HG02938 (cell line): Measurements from ENCODE around the gene PLA2G3.

ENCODE experiments used
- ATAC-seq: cut with Tn5 transposase; IDR thresholded peaks from one replicate; pipeline ENCODE4 v1.9.1; 2021; ENCODE audit warnings: mild to moderate bottlenecking, moderate library complexity; ENCODE audit not compliant: unreplicated experiment

PLA2G3 gene

GRCh38 chr22:31148488-31148887 lies 8.2 kb upstream of the PLA2G3 start:
- no peak for ATAC-seq

GRCh38 chr22:31144223-31144622 lies 3.9 kb upstream of the PLA2G3 start:
- no peak for ATAC-seq

GRCh38 chr22:31143537-31143936 lies 3.2 kb upstream of the PLA2G3 start:
- no peak for ATAC-seq

DNA sequence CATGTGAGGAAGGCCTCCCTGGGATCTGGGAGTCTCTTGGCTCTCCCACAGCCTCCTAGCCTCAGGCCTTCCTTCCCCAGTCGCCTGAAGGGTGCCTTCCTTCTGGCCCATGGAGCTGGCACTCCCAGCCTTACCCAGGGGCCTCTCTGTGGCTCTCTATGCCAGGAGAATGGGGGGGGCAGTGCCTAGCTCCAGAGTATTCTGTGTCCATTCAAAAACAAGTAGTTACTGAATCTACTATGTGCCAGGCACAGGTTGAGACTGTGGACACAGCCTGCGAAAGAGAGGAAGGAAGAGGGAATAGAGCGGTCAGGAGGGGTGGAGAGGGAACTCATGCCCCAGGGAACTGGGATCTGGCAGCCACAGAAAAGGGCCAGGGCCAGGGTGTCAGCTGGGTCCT lies 2.7 kb upstream of the PLA2G3 start:
- ATAC-seq = no peak

DNA sequence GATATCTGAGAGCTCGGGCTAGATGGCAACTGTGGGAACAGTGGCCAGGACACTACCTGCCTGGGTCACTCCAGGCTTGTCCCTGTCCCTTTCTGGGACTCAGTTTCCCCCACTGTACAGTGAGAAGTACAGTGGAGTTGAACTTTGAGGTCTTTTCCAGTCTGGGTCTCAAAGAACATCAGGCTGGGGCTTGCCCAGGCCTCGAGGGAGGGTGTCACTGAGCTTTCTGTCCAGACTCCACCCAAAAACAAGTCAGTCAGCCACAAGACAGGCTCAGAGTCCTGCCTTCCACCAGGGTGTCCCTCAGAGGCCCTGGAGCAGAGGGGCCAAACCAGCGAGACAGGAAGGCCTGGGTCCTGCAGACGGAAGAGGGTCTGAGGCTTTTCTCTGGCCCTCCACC lies 2.0 kb upstream of the PLA2G3 start:
- ATAC-seq = no peak

GRCh38 chr22:31141551-31141950 lies 1.2 kb upstream of the PLA2G3 start:
- no peak for ATAC-seq

- ATAC-seq = no peak
Measured at GRCh38 chr22:31140746-31141145, 438 bp upstream of the PLA2G3 start.

DNA sequence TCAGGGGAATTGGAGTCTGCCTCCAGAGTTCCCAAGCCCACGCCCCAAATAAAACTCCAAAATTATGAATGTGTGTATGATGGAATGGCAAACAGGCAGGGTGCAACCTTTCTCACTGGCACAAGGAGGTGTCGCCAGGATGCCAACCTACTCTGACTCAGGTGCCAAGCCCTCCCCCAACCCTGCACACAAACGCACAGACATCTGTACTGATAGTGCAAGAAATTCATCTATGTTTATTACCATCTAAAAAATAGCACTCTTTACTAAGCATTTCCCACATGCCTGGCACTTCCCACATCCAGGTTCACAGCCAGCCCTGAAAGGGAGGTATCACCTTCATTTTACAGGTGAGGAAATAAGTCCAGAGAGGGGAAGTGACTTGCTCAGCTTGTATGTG lies 1.2 kb downstream of the PLA2G3 start:
- no peak for ATAC-seq

GRCh38 chr22:31138126-31138525 lies 2.2 kb downstream of the PLA2G3 start:
- no peak for ATAC-seq

DNA sequence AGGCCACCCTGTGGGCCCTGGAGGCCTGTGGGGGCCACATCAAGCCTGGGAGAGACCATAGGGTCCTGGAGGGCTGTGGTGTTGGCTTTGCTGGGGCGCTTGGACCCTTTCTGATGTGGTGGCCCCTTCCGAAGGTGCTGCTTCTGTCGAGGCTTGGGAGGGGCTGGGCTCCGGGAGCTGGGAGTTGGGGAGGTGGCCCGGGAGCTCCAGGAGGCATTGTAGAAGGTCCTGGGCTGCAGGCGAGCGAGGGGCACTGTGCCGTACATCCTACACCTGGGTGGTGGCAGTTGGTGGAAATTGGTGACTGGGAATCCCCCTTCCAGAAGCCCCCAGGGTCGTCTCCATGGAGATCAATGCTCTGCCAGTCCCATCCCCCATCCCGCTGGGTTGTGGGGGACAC lies 2.6 kb downstream of the PLA2G3 start:
- no peak for ATAC-seq

DNA sequence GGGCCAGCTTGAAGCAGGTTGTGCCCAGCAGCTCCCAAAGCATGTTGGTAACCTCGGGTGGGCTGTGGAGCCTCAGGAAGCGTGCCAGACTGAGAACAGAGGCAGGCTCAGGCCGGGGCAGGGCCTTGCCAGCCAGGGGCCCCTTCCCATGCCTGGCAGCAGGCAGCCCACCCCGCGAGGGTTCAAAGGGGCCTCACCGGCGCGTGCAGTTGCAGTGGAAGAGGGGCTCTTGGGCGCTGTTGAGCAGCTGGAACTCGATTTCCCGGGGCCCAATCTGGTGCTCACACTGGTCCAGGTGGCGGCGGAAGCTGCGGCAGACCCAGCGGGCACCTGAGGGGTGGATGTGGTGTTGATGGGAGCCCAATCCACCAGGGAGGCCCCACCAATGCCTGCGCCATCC lies 3.6 kb downstream of the PLA2G3 start:
- ATAC-seq = no peak

- no peak for ATAC-seq
Measured at GRCh38 chr22:31136155-31136554, 4.2 kb downstream of the PLA2G3 start.

GRCh38 chr22:31135706-31136105 lies 4.6 kb downstream of the PLA2G3 start:
- ATAC-seq = no peak

- ATAC-seq = no peak
Measured at GRCh38 chr22:31134688-31135087, 5.6 kb downstream of the PLA2G3 start.

DNA sequence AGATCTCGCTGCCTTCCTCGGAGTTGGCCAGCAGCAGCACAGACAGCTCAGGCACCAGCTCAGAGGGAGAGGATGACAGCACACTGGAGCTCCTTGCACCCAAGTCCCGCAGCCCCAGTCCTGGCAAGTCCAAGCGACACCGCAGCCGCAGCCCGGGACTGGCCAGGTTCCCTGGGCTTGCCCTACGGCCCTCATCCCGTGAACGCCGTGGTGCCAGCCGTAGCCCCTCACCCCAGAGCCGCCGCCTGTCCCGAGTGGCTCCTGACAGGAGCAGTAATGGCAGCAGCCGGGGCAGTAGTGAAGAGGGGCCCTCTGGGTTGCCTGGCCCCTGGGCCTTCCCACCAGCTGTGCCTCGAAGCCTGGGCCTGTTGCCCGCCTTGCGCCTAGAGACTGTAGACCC lies 6.4 kb downstream of the PLA2G3 start:
- no peak for ATAC-seq

- ATAC-seq = no peak
Measured at GRCh38 chr22:31130873-31131272, 9.4 kb downstream of the PLA2G3 start.

DNA sequence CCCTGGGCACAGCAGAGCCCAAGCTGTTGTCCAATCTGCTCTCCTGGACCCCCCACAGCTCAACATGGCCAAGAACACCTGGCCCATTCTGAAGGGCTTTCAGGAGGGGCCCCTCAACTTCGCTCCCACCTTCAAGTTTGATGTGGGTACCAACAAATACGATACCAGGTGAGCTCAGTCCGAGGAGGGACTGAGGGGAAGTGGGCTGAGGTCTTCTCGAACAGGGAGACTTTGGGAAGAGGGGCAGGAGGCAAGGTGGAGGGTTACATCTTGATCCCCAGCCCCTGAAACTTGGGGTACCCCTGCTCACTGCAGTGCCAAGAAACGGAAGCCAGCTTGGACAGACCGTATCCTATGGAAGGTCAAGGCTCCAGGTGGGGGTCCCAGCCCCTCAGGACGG lies 12.2 kb downstream of the PLA2G3 start:
- ATAC-seq = no peak

DNA sequence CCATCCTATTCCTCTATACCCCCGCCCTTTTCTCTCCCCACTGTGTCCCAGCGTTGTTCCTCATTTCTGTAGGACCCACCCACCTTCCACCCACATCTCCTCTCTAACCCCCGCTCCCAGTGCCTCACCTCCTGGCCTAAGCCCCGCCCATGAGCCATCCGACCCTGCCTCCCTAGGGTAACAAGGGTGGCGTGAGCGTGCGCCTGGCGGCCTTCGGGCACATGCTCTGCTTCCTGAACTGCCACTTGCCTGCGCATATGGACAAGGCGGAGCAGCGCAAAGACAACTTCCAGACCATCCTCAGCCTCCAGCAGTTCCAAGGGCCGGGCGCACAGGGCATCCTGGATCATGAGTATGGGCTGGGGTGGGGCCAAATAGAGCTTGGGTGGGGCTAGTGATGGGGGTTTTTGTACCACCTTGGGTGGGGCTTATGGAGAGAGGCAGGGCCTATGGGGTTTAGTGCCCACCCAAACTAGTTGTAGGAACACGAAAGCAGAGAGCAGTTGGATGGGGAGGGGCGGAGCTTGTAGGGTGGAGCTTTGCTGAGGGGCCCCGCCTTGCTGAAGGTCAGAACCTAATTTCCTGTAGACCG lies 13.0 kb downstream of the PLA2G3 start:
- no peak for ATAC-seq

- ATAC-seq = no peak
Measured at GRCh38 chr22:31126869-31127175, 13.5 kb downstream of the PLA2G3 start.

GRCh38 chr22:31126128-31126868 lies 14.0 kb downstream of the PLA2G3 start:
- no peak for ATAC-seq

- no peak for ATAC-seq
Measured at GRCh38 chr22:31125521-31126117, 14.7 kb downstream of the PLA2G3 start.

GRCh38 chr22:31124811-31125465 lies 15.4 kb downstream of the PLA2G3 start:
- ATAC-seq = no peak
